GM12865 (cell line): ENCODE measurements around the gene NDRG3.

Experiments
- DNase-seq: peaks from one replicate; pipeline ENCODE4 v3.0.0; 2010; ENCODE audit warnings: low read depth
- H3K4me3 ChIP-seq: 2 replicates; pipeline ENCODE4 v1.5.1; 2011; ENCODE audit warnings: mild to moderate bottlenecking, low read depth, low read length, control low read depth
- CTCF ChIP-seq: IDR thresholded peaks from 2 replicates; pipeline ENCODE4 v1.5.1; 2011; ENCODE audit warnings: low read length, control low read depth, low read depth, inconsistent platforms; ENCODE audit not compliant: insufficient read depth; ENCODE audit errors: missing control alignments

Gene NDRG3

GRCh38 chr20:36785308-36785707 lies 39.4 kb upstream of the NDRG3 start:
- no peak overlapping the region for H3K4me3 ChIP-seq
- TF ChIP-seq CTCF, result no peak
- DNase-seq, result no peak

- no peak for TF ChIP-seq CTCF
- no peak for DNase-seq
- H3K4me3 ChIP-seq, result no peak overlapping the region
These were observed 39.0 kb upstream of the NDRG3 start for GRCh38 chr20:36784900-36785299.

GRCh38 chr20:36784116-36784515 lies 38.2 kb upstream of the NDRG3 start:
- TF ChIP-seq CTCF, result no peak
- DNase-seq, result no peak
- no peak overlapping the region for H3K4me3 ChIP-seq

- TF ChIP-seq CTCF, result no peak
- no peak for DNase-seq
- no peak overlapping the region for H3K4me3 ChIP-seq
These were observed 33.8 kb upstream of the NDRG3 start for GRCh38 chr20:36779656-36780025.

- no peak for DNase-seq
These were observed 33.2 kb upstream of the NDRG3 start for GRCh38 chr20:36778831-36779655.

GRCh38 chr20:36777576-36777975 lies 31.7 kb upstream of the NDRG3 start:
- H3K4me3 ChIP-seq, result no peak overlapping the region
- DNase-seq, result no peak
- no peak for TF ChIP-seq CTCF

More at GRCh38 chr20:36778831-36779655, 33.2 kb upstream of the NDRG3 start:
- TF ChIP-seq CTCF, result no peak
- no peak overlapping the region for H3K4me3 ChIP-seq

GRCh38 chr20:36777167-36777566 lies 31.3 kb upstream of the NDRG3 start:
- no peak for TF ChIP-seq CTCF
- H3K4me3 ChIP-seq, result no peak overlapping the region
- no peak for DNase-seq
